Measurements from ENCODE around the gene SUCO.

- TF ChIP-seq CTCF (IDR thresholded peaks at IDR 0.05; ENCODE audit: insufficient read depth, low read depth, low read length) = no peak
- no peak for TF ChIP-seq EZH2 (IDR thresholded peaks at IDR 0.05; ENCODE audit: insufficient read depth, low read length)
Observed at GRCh38 chr1:172532700-172533512, at the start of gene SUCO.

All from astrocyte (in vitro differentiated cells and primary cell).